Common myeloid progenitor, CD34-positive (primary cell): Measurements from ENCODE around the gene IGSF3.

Experiments
- CTCF ChIA-PET: fragments of 350-600 bp; sonication (Branson Sonifier 250); formaldehyde crosslinking; loops from one replicate; lab custom pipeline; 2021; ENCODE audit warnings: antibody characterized with exemption; lab: Charles Lee
- POLR2A ChIA-PET: fragments of 350-600 bp; sonication (Branson Sonifier 250); formaldehyde crosslinking; loops from one replicate; lab custom pipeline; 2021; ENCODE audit warnings: antibody characterized with exemption; lab: Charles Lee
- DNase-seq, 3 donors: peaks; one replicate each; pipeline versions ENCODE4 v3.0.0 to v3.0.0-alpha.2; 2013
- H3K27ac ChIP-seq, 2 experiments: 1 replicate in 1 of 2; 2 replicates in 1 of 2; pipeline ENCODE4 v1.7.0; 2013; ENCODE audit warnings: inconsistent platforms in 2 of 2, low read length in 2 of 2, mild to moderate bottlenecking in 2 of 2, low read depth in 1 of 2, moderate library complexity in 1 of 2; ENCODE audit not compliant: severe bottlenecking in 2 of 2, insufficient read depth in 1 of 2, poor library complexity in 1 of 2
- H3K27me3 ChIP-seq, 5 experiments: replicated peaks in 2 of 5; 1 replicate in 3 of 5; 2 replicates in 2 of 5; pipeline versions ENCODE4 v1.6.1 to v1.7.0; 2013; ENCODE audit warnings: low read length in 4 of 5, mild to moderate bottlenecking in 2 of 5, moderate library complexity in 2 of 5, inconsistent platforms in 1 of 5; ENCODE audit not compliant: insufficient read depth in 5 of 5, control insufficient read depth in 4 of 5
- H3K36me3 ChIP-seq, 4 experiments: 1 replicate in 2 of 4; 2 replicates in 2 of 4; pipeline versions ENCODE4 v1.6.1 to v1.7.0; 2013; ENCODE audit warnings: low read length in 3 of 4, control low read depth in 1 of 4, mild to moderate bottlenecking in 1 of 4; ENCODE audit not compliant: control insufficient read depth in 4 of 4, insufficient read depth in 4 of 4
- H3K4me1 ChIP-seq, 4 experiments: 1 replicate in 3 of 4; 2 replicates in 1 of 4; pipeline versions ENCODE4 v1.6.1 to v1.7.1; 2013; ENCODE audit warnings: low read length in 3 of 4, mild to moderate bottlenecking in 3 of 4, control low read depth in 1 of 4, inconsistent platforms in 1 of 4, moderate library complexity in 1 of 4; ENCODE audit not compliant: control insufficient read depth in 4 of 4, insufficient read depth in 4 of 4; ENCODE audit errors: control extremely low read depth in 1 of 4
- H3K4me3 ChIP-seq, 7 experiments: 1 replicate in 4 of 7; 2 replicates in 3 of 7; pipeline versions ENCODE4 v1.5.1 to v1.7.0; 2013; ENCODE audit warnings: mild to moderate bottlenecking in 7 of 7, low read length in 6 of 7, moderate library complexity in 6 of 7, inconsistent platforms in 2 of 7, low read depth in 2 of 7, control low read depth in 1 of 7; ENCODE audit not compliant: insufficient read depth in 4 of 7, control insufficient read depth in 1 of 7; ENCODE audit errors: extremely low read depth in 1 of 7
- H3K9me3 ChIP-seq, 5 experiments: 1 replicate in 4 of 5; 2 replicates in 1 of 5; pipeline versions ENCODE4 v1.6.1 to v1.7.1; 2013; ENCODE audit warnings: low read length in 4 of 5, mild to moderate bottlenecking in 2 of 5, inconsistent platforms in 1 of 5, low read depth in 1 of 5, moderate library complexity in 1 of 5; ENCODE audit not compliant: control insufficient read depth in 4 of 5, insufficient read depth in 2 of 5; ENCODE audit errors: control extremely low read depth in 1 of 5
- WGBS: methylation state at CpG from one replicate; pipeline ENCODE4 v1.1.5; 2013; ENCODE audit not compliant: insufficient coverage; 5-methylcytosine and 5-hydroxymethylcytosine counted together

The IGSF3 gene

GRCh38 chr1:116698244-116698595, 30.7 kb upstream of the IGSF3 start:
- peaks cover 0 to 2% (median 0%) of the 10 kb centered on the region in 5 experiments for H3K9me3 ChIP-seq
- no peak overlapping the region for H3K27ac ChIP-seq
- H3K4me1 ChIP-seq = no peaks in the 10 kb centered on the region
- no peaks in the 10 kb centered on the region for H3K36me3 ChIP-seq
- WGBS = 100% methylated on average over 1 of the region's 2 CpGs
- ChIA-PET POLR2A (no interaction called here), CTCF (no interaction called here)
- H3K4me3 ChIP-seq = no peak overlapping the region
- no peak for DNase-seq
- H3K27me3 ChIP-seq = no peaks in the 10 kb centered on the region

- H3K27me3 ChIP-seq = no peaks in the 10 kb centered on the region
- DNase-seq = no peak
- H3K27ac ChIP-seq = no peak overlapping the region
- ChIA-PET CTCF (no interaction called here), POLR2A (no interaction called here)
- 81% methylated on average over 2 of the region's 4 CpGs for WGBS
- H3K36me3 ChIP-seq = no peaks in the 10 kb centered on the region
- no peaks in the 10 kb centered on the region for H3K9me3 ChIP-seq
- no peaks in the 10 kb centered on the region for H3K4me1 ChIP-seq
- H3K4me3 ChIP-seq = no peak overlapping the region
Observed at GRCh38 chr1:116697548-116698243, 30.2 kb upstream of the IGSF3 start.

- H3K4me1 ChIP-seq = no peaks in the 10 kb centered on the region
Observed at GRCh38 chr1:116694524-116694923, 27.0 kb upstream of the IGSF3 start.

DNA sequence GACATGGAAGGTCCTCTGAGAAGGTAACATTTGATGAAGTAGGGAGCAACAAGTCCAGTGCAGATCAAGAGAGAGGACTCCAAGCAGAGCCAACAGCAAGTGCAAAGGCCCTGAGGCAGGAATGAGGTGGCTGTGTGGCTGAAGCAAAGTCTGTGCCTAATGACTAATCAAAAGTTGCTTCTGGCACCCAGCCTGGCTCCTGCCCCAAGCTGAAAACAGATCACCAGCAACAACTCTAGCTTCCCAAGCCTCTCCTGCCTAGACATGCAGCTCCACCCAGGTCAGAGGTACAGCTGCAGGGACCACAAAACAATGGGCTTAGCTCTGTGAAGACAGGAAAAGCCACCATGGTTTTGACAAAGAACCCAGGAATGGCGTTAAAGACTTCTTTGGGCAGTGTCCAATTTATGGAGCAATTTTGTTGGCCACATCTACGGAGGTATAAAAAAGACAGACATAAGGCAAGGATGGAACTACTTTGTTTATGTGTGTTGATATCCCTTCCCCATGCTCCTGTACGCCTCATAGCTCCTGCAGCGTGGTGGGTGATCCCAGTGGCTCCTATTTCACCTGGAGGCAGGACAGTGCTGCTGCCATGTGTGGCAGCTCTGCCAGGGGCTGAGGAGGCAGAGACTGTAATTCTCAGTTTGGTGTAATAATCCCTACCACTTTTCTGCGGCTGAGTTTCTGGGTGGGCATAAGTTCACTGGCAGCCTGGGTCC, 26.4 kb upstream of the IGSF3 start:
- Histone ChIP-seq H3K4me1 (no peaks in the 10 kb centered on the region), H3K4me3 (no peak overlapping the region), H3K27me3 (peaks cover 0 to 3% (median 0%) of the 10 kb centered on the region in 5 experiments), H3K9me3 (no peaks in the 10 kb centered on the region), H3K27ac (no peak overlapping the region), H3K36me3 (no peaks in the 10 kb centered on the region)
- 100% methylated on average over 5 of the region's 5 CpGs for WGBS
- DNase-seq = no peak
- ChIA-PET POLR2A (no interaction called here), CTCF (interaction anchor here (2.3 kb wide), 1 partner anchor 10 kb away, joined by 6 read pairs; no protein-coding TSS in a partner anchor)

More at GRCh38 chr1:116694524-116694923, 27.0 kb upstream of the IGSF3 start:
- H3K27ac ChIP-seq = no peak overlapping the region
- H3K9me3 ChIP-seq = no peaks in the 10 kb centered on the region
- CTCF ChIA-PET = interaction anchor here (2.3 kb wide), 1 partner anchor 10 kb away, joined by 6 read pairs; no protein-coding TSS in a partner anchor
- peaks cover 0 to 3% (median 0%) of the 10 kb centered on the region in 5 experiments for H3K27me3 ChIP-seq
- H3K36me3 ChIP-seq = no peaks in the 10 kb centered on the region
- no peak overlapping the region for H3K4me3 ChIP-seq
- WGBS = 94% methylated on average over 2 of the region's 3 CpGs
- POLR2A ChIA-PET = no interaction called here
- no peak for DNase-seq

GRCh38 chr1:116692879-116693278, 25.3 kb upstream of the IGSF3 start:
- no peak for DNase-seq
- H3K9me3 ChIP-seq = no peaks in the 10 kb centered on the region
- no peak overlapping the region for H3K27ac ChIP-seq
- WGBS = 91% methylated on average over 1 of the region's 3 CpGs
- no peak overlapping the region for H3K4me3 ChIP-seq
- CTCF ChIA-PET = interaction anchor here (2.3 kb wide), 1 partner anchor 12 kb away, joined by 6 read pairs; no protein-coding TSS in a partner anchor
- POLR2A ChIA-PET = no interaction called here
- no peaks in the 10 kb centered on the region for H3K4me1 ChIP-seq
- H3K36me3 ChIP-seq = no peaks in the 10 kb centered on the region
- H3K27me3 ChIP-seq = peaks cover 0 to 3% (median 0%) of the 10 kb centered on the region in 5 experiments

- POLR2A ChIA-PET = no interaction called here
Observed at GRCh38 chr1:116690849-116691406, 23.4 kb upstream of the IGSF3 start.

GRCh38 chr1:116690396-116690848, 22.9 kb upstream of the IGSF3 start:
- no peaks in the 10 kb centered on the region for H3K4me1 ChIP-seq
- CTCF ChIA-PET = no interaction called here
- no peak overlapping the region for H3K4me3 ChIP-seq
- H3K36me3 ChIP-seq = no peaks in the 10 kb centered on the region
- 58% methylated on average over 2 of the region's 2 CpGs for whole genome bisulfite sequencing
- no peak for DNase-seq
- no peak overlapping the region for H3K27ac ChIP-seq
- POLR2A ChIA-PET = no interaction called here
- no peaks in the 10 kb centered on the region for H3K9me3 ChIP-seq
- H3K27me3 ChIP-seq = peaks cover 0 to 3% (median 0%) of the 10 kb centered on the region in 5 experiments

More at GRCh38 chr1:116690849-116691406, 23.4 kb upstream of the IGSF3 start:
- peaks cover 0 to 3% (median 0%) of the 10 kb centered on the region in 5 experiments for H3K27me3 ChIP-seq
- H3K9me3 ChIP-seq = no peaks in the 10 kb centered on the region
- no peak for DNase-seq
- H3K4me3 ChIP-seq = no peak overlapping the region
- H3K27ac ChIP-seq = no peak overlapping the region
- no peaks in the 10 kb centered on the region for H3K4me1 ChIP-seq
- H3K36me3 ChIP-seq = no peaks in the 10 kb centered on the region
- no CpG with 5 or more reads among the region's 3 CpGs for WGBS
- CTCF ChIA-PET = no interaction called here
